Measurements from ENCODE around the gene OCEL1. TPM values are rescaled to one million over a fixed set of nuclear protein-coding genes. Genes with fewer than 3 reads are reported as not detected.
"Not testable (repeated sequence)": the region's sequence is repeated elsewhere in the genome, so short reads cannot be mapped to it uniquely, and the experiment has no call there.

The OCEL1 gene
- total RNA-seq, 1 donor from 2014 or later: 2.1 TPM

GRCh38 chr19:17260842-17261325 lies 34.9 kb downstream of the OCEL1 start:
- DNase-seq (ENCODE audit: low read depth in 2 of 2): peak; percentile 57 to 79

- peak in 1 of 2 donors; percentile 10 for DNase-seq (ENCODE audit: low read depth in 2 of 2)
These were observed 36.5 kb downstream of the OCEL1 start for GRCh38 chr19:17262557-17262956.

GRCh38 chr19:17263712-17264640 lies 38.0 kb downstream of the OCEL1 start:
- peak in 1 of 2 donors; percentile 11 for DNase-seq (ENCODE audit: low read depth in 2 of 2)

- DNase-seq (ENCODE audit: low read depth in 2 of 2): peak; percentile 90 to 93
These were observed 38.6 kb downstream of the OCEL1 start, which contains the start of gene USHBP1 for GRCh38 chr19:17264641-17264979. USHBP1 (minus strand) TSS chr19:17264745; CDS start chr19:17264299, 446 bp downstream.

- DNase-seq (ENCODE audit: low read depth in 2 of 2): no peak
These were observed 40.0 kb downstream of the OCEL1 start for GRCh38 chr19:17266026-17266425.

GRCh38 chr19:17266589-17266974 lies 40.6 kb downstream of the OCEL1 start:
- DNase-seq (ENCODE audit: low read depth in 2 of 2): no peak

GRCh38 chr19:17266975-17267788 lies 41.2 kb downstream of the OCEL1 start, which contains the start of gene BABAM1:
BABAM1 (plus strand) TSS chr19:17267443; CDS start chr19:17268807, 1,364 bp downstream.
- DNase-seq (ENCODE audit: low read depth in 2 of 2): peak; percentile 100

GRCh38 chr19:17268754-17269153 lies 42.7 kb downstream of the OCEL1 start:
- DNase-seq (ENCODE audit: low read depth in 2 of 2): no peak

GRCh38 chr19:17274892-17275291 lies 48.9 kb downstream of the OCEL1 start:
- DNase-seq (ENCODE audit: low read depth in 2 of 2): not testable (repeated sequence)

GRCh38 chr19:17275441-17276175 lies 49.6 kb downstream of the OCEL1 start:
- no peak for DNase-seq (ENCODE audit: low read depth in 2 of 2)

Other genes starting within 250 kb of the OCEL1 start
- gene CPAMD8, start 199.4 kb upstream of the OCEL1 start, total RNA-seq: 1.5 and 2.4 TPM in 2 replicates
- gene HAUS8, start 150.8 kb upstream of the OCEL1 start, total RNA-seq: 2.8 and 4.4 TPM in 2 replicates
- 27.1 and 38.3 TPM in 2 replicates for gene MYO9B, start 150.4 kb upstream of the OCEL1 start, total RNA-seq
- 11.6 and 15.4 TPM in 2 replicates for gene USE1, start 10.9 kb upstream of the OCEL1 start, total RNA-seq
- gene NR2F6, start 19.7 kb downstream of the OCEL1 start, total RNA-seq: 31.6 and 32.9 TPM in 2 replicates
- gene USHBP1, start 38.5 kb downstream of the OCEL1 start, total RNA-seq: 20.9 and 37.4 TPM in 2 replicates
- 80.7 and 95.3 TPM in 2 replicates for gene BABAM1, start 41.2 kb downstream of the OCEL1 start, total RNA-seq
- gene ANKLE1, start 55.7 kb downstream of the OCEL1 start, total RNA-seq: 0.51 and 0.63 TPM in 2 replicates
- gene ABHD8, start 77.2 kb downstream of the OCEL1 start, total RNA-seq: 5.1 and 8.2 TPM in 2 replicates
- gene MRPL34, start 79.6 kb downstream of the OCEL1 start, total RNA-seq: 42.1 and 46.1 TPM in 2 replicates
- gene DDA1, start 83.3 kb downstream of the OCEL1 start, total RNA-seq: 18.2 and 24.5 TPM in 2 replicates
- gene ANO8, start 108.6 kb downstream of the OCEL1 start, total RNA-seq: 1.8 and 2.8 TPM in 2 replicates
- gene GTPBP3, start 111.3 kb downstream of the OCEL1 start, total RNA-seq: 7.6 and 9.1 TPM in 2 replicates
- gene PLVAP, start 151.1 kb downstream of the OCEL1 start, total RNA-seq: 5.9 and 21.2 TPM in 2 replicates
- not detected in 2 replicates for gene CCDC194, start 168.0 kb downstream of the OCEL1 start, total RNA-seq
- 1.9 and 4.0 TPM in 2 replicates for gene BST2, start 179.4 kb downstream of the OCEL1 start, total RNA-seq
- gene MVB12A, start 193.8 kb downstream of the OCEL1 start, total RNA-seq: 29.4 and 41.7 TPM in 2 replicates
- gene TMEM221, start 222.4 kb downstream of the OCEL1 start, total RNA-seq: not detected in 2 replicates
- not detected in 2 replicates for gene NXNL1, start 234.7 kb downstream of the OCEL1 start, total RNA-seq
- gene SLC27A1, start 244.3 kb downstream of the OCEL1 start, total RNA-seq: 13.2 and 22.4 TPM in 2 replicates